Mammary epithelial cell (primary cell): ENCODE measurements around the gene BHLHA9.

Experiments used
- CTCF ChIP-seq, 2 donors: IDR thresholded peaks in 1 of 2; conservative IDR thresholded peaks in 1 of 2; 2 replicates each; pipeline ENCODE4 v1.5.1; 2011 to 2012; ENCODE audit warnings: inconsistent platforms in 2 of 2, low read length in 2 of 2, mild to moderate bottlenecking in 2 of 2, control low read depth in 1 of 2, low read depth in 1 of 2; ENCODE audit not compliant: insufficient read depth in 1 of 2; ENCODE audit errors: extremely low read depth in 1 of 2
- EZH2 ChIP-seq: IDR thresholded peaks from 2 replicates; pipeline ENCODE4 v1.6.1; 2012; ENCODE audit warnings: low read length, inconsistent platforms, borderline replicate concordance

GRCh38 chr17:1272701-1273100, 2.5 kb downstream of the BHLHA9 start:
- no peak for TF ChIP-seq CTCF (conservative IDR thresholded peaks at IDR 0.05 in 1 of 2, IDR thresholded peaks at IDR 0.05 in 1 of 2; ENCODE audit: extremely low read depth in 1 of 2, insufficient read depth in 1 of 2, low read depth in 1 of 2, low read length in 2 of 2)
- no peak for TF ChIP-seq EZH2
